Nephron progenitor cell (in vitro differentiated cells): Measurements from ENCODE around the gene PPL.

ENCODE experiments used
- DNase-seq: peaks from one replicate; pipeline ENCODE4 v3.0.0; 2021
- H3K27ac Mint-ChIP-seq: 2 replicates; pipeline ENCODE4 v1.8.0; 2021; ENCODE audit warnings: mild to moderate bottlenecking, moderate library complexity, mixed read lengths
- H3K27me3 Mint-ChIP-seq: 2 replicates; pipeline ENCODE4 v1.8.0; 2021; ENCODE audit warnings: mild to moderate bottlenecking, low read depth, mixed read lengths; ENCODE audit not compliant: poor library complexity
- H3K36me3 Mint-ChIP-seq: 2 replicates; pipeline ENCODE4 v1.8.0; 2021; ENCODE audit warnings: low read depth, mixed read lengths
- H3K4me1 Mint-ChIP-seq: 2 replicates; pipeline ENCODE4 v1.8.0; 2021; ENCODE audit warnings: mixed read lengths
- H3K4me3 Mint-ChIP-seq: 2 replicates; pipeline ENCODE4 v1.8.0; 2021; ENCODE audit warnings: mild to moderate bottlenecking, moderate library complexity, mixed read lengths
- H3K9me3 Mint-ChIP-seq: 2 replicates; pipeline ENCODE4 v1.8.0; 2021; ENCODE audit warnings: mild to moderate bottlenecking, moderate library complexity, mixed read lengths
- CTCF ChIP-seq: fragments of 200-600 bp; sonication (generic); IDR thresholded peaks from 2 replicates; pipeline ENCODE4 v1.5.0; 2021; ENCODE audit warnings: antibody characterized with exemption

Gene PPL

DNA sequence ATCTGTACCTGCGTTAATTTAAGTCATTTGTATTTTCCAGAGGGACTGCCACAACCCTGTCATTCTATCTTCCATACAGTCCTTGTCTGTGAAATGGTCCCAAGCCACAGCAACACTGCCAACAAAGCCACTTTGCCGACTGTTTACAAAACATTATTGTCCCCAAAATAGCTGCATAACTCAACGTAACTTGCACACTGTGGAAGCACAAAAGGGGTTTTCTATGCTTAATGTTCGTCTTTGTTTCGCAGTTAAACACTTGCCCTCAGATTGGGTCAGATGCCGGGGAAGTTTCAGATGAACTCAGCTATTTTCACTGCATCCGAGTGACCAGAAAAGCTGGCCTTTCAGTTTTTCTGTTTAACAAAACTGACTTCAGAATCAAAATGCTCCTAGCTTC is 25.8 kb upstream of the PPL start:
- no peak for TF ChIP-seq CTCF
- H3K27me3 Mint-ChIP-seq, result peaks cover 49% of the 10 kb centered on the region
- no peak overlapping the region for H3K4me3 Mint-ChIP-seq
- peaks cover 6% of the 10 kb centered on the region for H3K4me1 Mint-ChIP-seq
- DNase-seq, result no peak
- H3K27ac Mint-ChIP-seq, result no peak overlapping the region
- H3K9me3 Mint-ChIP-seq, result no peaks in the 10 kb centered on the region
- H3K36me3 Mint-ChIP-seq, result no peaks in the 10 kb centered on the region

DNA sequence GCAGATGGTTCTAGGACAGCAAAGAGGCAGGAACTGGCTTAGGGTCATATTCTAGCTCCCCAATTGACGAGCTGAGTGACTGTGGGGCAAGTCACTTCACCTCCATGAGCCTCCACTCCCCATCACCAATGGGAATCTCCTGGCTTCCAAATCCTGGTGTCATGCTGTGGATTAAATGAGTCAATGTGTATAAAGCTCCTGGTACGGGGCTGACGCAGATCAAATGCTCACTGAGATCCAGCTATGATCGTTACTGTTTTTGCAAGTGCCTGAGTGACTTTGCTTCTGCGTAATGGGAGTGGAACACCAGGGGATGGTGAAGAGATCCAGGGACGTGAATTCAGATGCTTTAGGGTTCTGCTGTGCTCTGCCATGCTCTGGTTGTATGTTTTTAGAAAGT is 23.6 kb upstream of the PPL start:
- peaks cover 63% of the 10 kb centered on the region for H3K27me3 Mint-ChIP-seq
- no peak for TF ChIP-seq CTCF
- peaks cover 19% of the 10 kb centered on the region for H3K4me1 Mint-ChIP-seq
- no peak overlapping the region for H3K4me3 Mint-ChIP-seq
- no peak for DNase-seq
- H3K36me3 Mint-ChIP-seq, result no peaks in the 10 kb centered on the region
- H3K27ac Mint-ChIP-seq, result no peak overlapping the region
- H3K9me3 Mint-ChIP-seq, result no peaks in the 10 kb centered on the region

DNA sequence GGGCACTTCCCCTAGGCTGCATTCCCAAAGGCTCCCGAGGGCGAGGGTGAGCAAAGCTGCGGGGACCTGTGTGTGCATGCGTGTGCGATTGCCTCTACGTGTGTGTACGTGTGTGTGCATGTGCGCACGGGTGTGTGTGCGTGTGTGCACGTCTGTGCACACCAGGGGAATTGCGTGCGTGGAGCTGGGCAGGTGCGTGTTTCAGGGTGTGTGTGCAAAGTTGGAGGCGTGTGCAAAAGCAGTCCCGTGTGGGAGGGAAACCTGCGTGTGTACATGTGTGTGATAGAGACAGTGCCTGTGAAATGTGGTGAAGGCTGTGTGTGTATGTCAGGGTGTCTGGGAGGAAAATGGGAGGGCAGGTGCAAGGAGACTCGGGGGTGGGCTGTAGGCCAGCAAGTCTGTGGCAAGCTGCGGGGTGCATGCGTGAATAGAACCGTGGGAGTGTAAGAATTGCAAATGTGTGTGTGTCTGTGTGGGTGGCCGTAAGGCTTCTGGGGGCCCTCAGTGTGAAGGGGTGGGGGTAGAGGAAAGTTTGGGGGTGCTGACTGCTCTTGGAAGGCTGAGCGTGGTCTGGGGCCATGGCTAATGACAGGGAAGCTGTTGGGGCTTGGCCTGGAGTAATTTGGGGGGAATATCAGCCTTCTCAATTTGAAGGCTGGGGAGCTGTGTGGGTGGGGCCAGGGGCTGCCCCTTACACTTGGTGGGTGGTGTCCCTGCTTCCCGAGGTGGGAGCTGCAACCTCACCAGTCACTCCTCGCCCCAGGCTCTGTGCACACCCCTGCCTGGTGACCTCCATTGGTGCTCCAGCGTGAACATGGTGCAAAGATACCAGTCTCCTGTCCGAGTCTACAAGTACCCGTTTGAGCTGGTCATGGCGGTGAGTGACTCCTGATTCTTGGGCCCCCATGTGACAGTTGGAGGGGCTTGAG is 21.8 kb upstream of the PPL start:
- no peak for DNase-seq
- Mint-ChIP-seq H3K4me3 (peak overlapping the region; percentile 37), H3K27me3 (peaks cover 54% of the 10 kb centered on the region), H3K9me3 (no peaks in the 10 kb centered on the region), H3K36me3 (no peaks in the 10 kb centered on the region), H3K27ac (peak overlapping the region; percentile 58), H3K4me1 (peaks cover 19% of the 10 kb centered on the region)
- no peak for TF ChIP-seq CTCF

DNA sequence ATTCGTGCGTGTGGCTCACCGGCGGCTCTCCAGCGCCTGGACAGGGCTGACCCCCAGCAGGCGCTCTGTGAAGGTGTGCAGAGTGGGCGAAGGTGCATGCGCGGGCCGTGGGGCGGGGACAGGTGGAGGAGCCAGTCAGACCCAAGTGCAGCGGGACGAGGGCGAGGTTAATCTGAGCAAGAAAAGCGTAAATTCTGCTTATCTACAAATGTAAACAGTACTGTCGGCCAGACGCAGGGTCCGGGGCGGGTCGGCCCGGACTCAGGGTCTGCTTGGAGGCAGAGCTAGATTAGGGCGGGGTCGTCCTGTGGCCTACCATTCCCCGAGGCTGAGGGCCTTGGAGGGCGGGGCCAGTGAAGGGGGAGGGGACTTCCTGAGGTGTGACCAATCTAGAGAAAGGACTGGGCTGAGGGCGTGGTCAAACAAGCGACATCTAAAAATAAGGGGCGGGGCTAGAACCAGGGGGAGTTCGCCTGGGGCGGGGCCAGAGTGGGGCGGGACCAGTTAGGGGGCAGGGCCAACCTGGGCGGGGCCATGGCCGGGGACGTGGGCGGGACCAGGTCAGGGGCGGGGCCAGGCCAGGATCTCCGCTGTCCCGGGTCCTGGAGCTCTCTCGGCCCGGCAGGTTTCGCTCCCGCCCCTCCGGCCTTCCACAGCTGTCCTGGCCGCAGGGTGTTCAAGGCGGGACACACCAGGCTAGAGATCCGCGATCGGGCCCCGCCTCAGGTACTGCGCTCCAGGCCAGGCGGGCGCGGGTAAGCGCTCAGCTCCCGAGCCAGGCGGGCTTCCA is 21.0 kb upstream of the PPL start, which contains the start of gene SEC14L5:
TSS of gene SEC14L5 (plus strand) at position 611 of the 790 bp plus-strand sequence. CDS start 994 bp downstream, outside the sequence.
- peaks cover 53% of the 10 kb centered on the region for H3K27me3 Mint-ChIP-seq
- peaks cover 19% of the 10 kb centered on the region for H3K4me1 Mint-ChIP-seq
- H3K9me3 Mint-ChIP-seq, result no peaks in the 10 kb centered on the region
- H3K27ac Mint-ChIP-seq, result peak within 1 kb of the TSS; percentile 58
- DNase-seq, result peak; percentile 99
- H3K36me3 Mint-ChIP-seq, result no peaks in the 10 kb centered on the region
- no peak for TF ChIP-seq CTCF
- peak within 1 kb of the TSS; percentile 88 for H3K4me3 Mint-ChIP-seq

DNA sequence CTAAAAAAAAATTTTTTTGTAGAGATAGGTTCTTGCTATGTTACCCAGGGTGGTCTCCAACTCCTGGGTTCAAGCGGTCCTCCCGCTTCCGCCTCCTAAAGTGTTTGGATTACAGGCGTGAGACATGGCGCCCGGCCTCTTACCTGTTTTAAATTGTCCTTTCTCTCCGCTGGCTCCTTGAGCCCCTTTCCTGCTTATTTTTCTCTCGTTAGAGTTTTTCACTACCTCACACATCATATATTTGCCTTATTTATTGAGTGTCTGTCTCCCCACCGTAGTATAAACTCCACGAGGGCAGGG is 20.4 kb upstream of the PPL start:
- peaks cover 19% of the 10 kb centered on the region for H3K4me1 Mint-ChIP-seq
- peak overlapping the region; percentile 88 for H3K4me3 Mint-ChIP-seq
- no peak overlapping the region for H3K27ac Mint-ChIP-seq
- H3K27me3 Mint-ChIP-seq, result peaks cover 53% of the 10 kb centered on the region
- H3K9me3 Mint-ChIP-seq, result no peaks in the 10 kb centered on the region
- DNase-seq, result no peak
- no peaks in the 10 kb centered on the region for H3K36me3 Mint-ChIP-seq
- TF ChIP-seq CTCF, result no peak
